Measurements from ENCODE around the gene GNL1. TPM values are rescaled to one million over a fixed set of nuclear protein-coding genes. Genes with fewer than 3 reads are reported as not detected.
"Not testable (repeated sequence)": the region's sequence is repeated elsewhere in the genome, so short reads cannot be mapped to it uniquely, and the experiment has no call there.

The GNL1 gene
- total RNA-seq, 2 experiments from 2014 or later = 94.0 to 95.8 TPM

- intact Hi-C loops (cut with micrococcal nuclease) = loop anchor here (1.0 to 5.0 kb wide), 4 partner anchors 21 to 283 kb away; partner anchors contain the start of gene HLA-E
- peak overlapping the region; percentile 94 for H3K27ac Mint-ChIP-seq
- peak; percentile 81 for DNase-seq
- POLR2A ChIA-PET = interaction anchor here (0.6 to 4.5 kb wide), 14 partner anchors 11 to 203 kb away, joined by 3 to 50 read pairs (median 4); partner anchors contain the start of genes GNL1, HLA-E and TRIM39
- H3K4me3 Mint-ChIP-seq = peak overlapping the region; percentile 17
- not testable (repeated sequence) for H3K27me3 Mint-ChIP-seq, H3K36me3 Mint-ChIP-seq
- CTCF ChIA-PET = interaction anchor here (0.8 to 5.1 kb wide), 12 partner anchors 14 to 89 kb away, joined by 3 to 137 read pairs (median 8); partner anchors contain the start of gene MRPS18B
- H3K4me1 Mint-ChIP-seq (ENCODE audit: low read depth) = peaks cover 75% of the 10 kb centered on the region
- H3K9me3 Mint-ChIP-seq = peaks cover 13% of the 10 kb centered on the region
Observed at GRCh38 chr6:30529349-30529875, 26.9 kb downstream of the GNL1 start.

- H3K4me3 Mint-ChIP-seq, H3K27me3 Mint-ChIP-seq, POLR2A ChIA-PET: not testable (repeated sequence)
- peaks cover 76% of the 10 kb centered on the region for H3K4me1 Mint-ChIP-seq (ENCODE audit: low read depth)
- H3K27ac Mint-ChIP-seq = peak overlapping the region; percentile 67
- DNase-seq = peak; percentile 4
- H3K36me3 Mint-ChIP-seq = peaks cover 13% of the 10 kb centered on the region
- intact Hi-C loops (cut with micrococcal nuclease) = loop anchor here (5.0 kb wide), 1 partner anchor 286 kb away; no protein-coding TSS in a partner anchor
- H3K9me3 Mint-ChIP-seq = peaks cover 22% of the 10 kb centered on the region
- CTCF ChIA-PET = interaction anchor here (0.7 to 2.1 kb wide), 4 partner anchors 18 to 44 kb away, joined by 3 to 9 read pairs (median 8); no protein-coding TSS in a partner anchor
Observed at GRCh38 chr6:30526444-30526843, 29.8 kb downstream of the GNL1 start.

- intact Hi-C loops (cut with micrococcal nuclease); H3K4me3 Mint-ChIP-seq; H3K27me3 Mint-ChIP-seq: not testable (repeated sequence)
- POLR2A ChIA-PET = interaction anchor here (0.8 to 1.5 kb wide), 4 partner anchors 8 to 29 kb away, joined by 3 read pairs; no protein-coding TSS in a partner anchor
- H3K27ac Mint-ChIP-seq = peak overlapping the region; percentile 71
- peaks cover 71% of the 10 kb centered on the region for H3K4me1 Mint-ChIP-seq (ENCODE audit: low read depth)
- H3K9me3 Mint-ChIP-seq = peaks cover 33% of the 10 kb centered on the region
- CTCF ChIA-PET = interaction anchor here (0.8 to 1.9 kb wide), 4 partner anchors 10 to 38 kb away, joined by 3 to 8 read pairs (median 7); no protein-coding TSS in a partner anchor
- H3K36me3 Mint-ChIP-seq = peaks cover 27% of the 10 kb centered on the region
- DNase-seq = peak; percentile 17
Observed at GRCh38 chr6:30521952-30522351, 34.3 kb downstream of the GNL1 start.

- H3K27me3 Mint-ChIP-seq; H3K4me3 Mint-ChIP-seq; intact Hi-C loops (cut with micrococcal nuclease); H3K27ac Mint-ChIP-seq: not testable (repeated sequence)
- ChIA-PET CTCF (interaction anchor here (1.4 to 1.9 kb wide), 2 partner anchors 11 to 37 kb away, joined by 7 to 8 read pairs; no protein-coding TSS in a partner anchor), POLR2A (interaction anchor here (1.0 to 1.5 kb wide), 2 partner anchors 27 to 28 kb away, joined by 3 read pairs; no protein-coding TSS in a partner anchor)
- peaks cover 67% of the 10 kb centered on the region for H3K4me1 Mint-ChIP-seq (ENCODE audit: low read depth)
- DNase-seq = peak; percentile 14
- H3K9me3 Mint-ChIP-seq = peaks cover 33% of the 10 kb centered on the region
- peaks cover 25% of the 10 kb centered on the region for H3K36me3 Mint-ChIP-seq
Observed at GRCh38 chr6:30521082-30521481, 35.2 kb downstream of the GNL1 start.

DNA sequence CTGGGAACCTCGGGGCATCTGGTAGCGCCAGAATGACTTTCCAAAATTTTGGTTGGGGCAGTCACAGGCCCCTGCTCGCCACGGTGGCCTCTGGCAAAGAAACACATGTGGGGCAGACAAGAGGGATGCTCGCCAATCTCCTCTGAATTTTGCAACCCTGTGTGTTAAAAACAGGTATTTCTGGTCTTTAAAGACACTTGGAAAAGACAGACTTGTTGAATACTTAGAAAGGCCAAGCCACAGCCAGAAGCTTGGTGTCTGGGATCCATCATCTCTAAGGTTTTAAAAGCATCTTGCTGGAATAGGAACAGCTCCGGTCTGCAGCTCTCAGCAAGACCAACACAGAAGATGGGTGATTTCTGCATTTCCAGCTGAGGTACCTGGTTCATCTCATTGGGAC is 35.8 kb downstream of the GNL1 start:
- Mint-ChIP-seq H3K36me3 (peaks cover 23% of the 10 kb centered on the region), H3K4me3 (no peak overlapping the region), H3K4me1 (ENCODE audit: low read depth) (peaks cover 67% of the 10 kb centered on the region), H3K27me3 (no peaks in the 10 kb centered on the region), H3K9me3 (peaks cover 28% of the 10 kb centered on the region), H3K27ac (peak overlapping the region; percentile 48)
- POLR2A ChIA-PET = no interaction called here
- peak; percentile 4 for DNase-seq
- intact Hi-C loops (cut with micrococcal nuclease) = no loop called here
- CTCF ChIA-PET = interaction anchor here (1.4 to 1.9 kb wide), 2 partner anchors 12 to 37 kb away, joined by 7 to 8 read pairs; no protein-coding TSS in a partner anchor

DNA sequence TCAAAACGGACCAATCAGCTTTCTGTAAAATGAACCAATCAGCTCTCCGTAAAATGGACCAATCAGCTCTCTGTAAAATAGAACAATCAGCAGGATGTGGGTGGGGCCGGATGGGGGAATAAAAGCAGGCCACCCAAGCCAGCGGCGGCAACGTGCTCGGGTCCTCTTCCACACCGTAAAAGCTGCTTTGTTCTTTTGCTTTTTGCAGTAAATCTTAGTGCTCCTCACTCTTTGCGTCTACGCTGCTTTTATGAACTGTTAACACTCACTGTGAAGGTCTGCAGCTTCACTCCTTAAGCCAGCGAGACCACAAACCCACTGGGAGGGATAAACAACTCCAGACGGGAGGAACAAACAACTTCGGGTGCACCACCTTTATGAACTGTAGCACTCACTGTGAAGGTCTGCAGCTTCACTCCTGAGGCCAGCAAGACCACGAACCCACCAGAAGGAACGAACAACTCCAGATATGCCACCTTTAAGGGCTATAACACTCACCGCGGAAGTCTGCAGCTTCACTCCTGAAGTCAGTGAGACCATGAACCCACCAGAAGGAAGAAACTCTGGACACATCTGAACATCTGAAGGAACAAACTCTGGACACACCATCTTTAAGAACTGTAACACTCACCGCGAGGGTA is 37.7 kb downstream of the GNL1 start:
- Mint-ChIP-seq H3K36me3 (peaks cover 20% of the 10 kb centered on the region), H3K4me1 (ENCODE audit: low read depth) (peaks cover 69% of the 10 kb centered on the region), H3K4me3 (peak overlapping the region; percentile 32), H3K27ac (peak overlapping the region; percentile 71), H3K9me3 (peaks cover 22% of the 10 kb centered on the region)
- peak; percentile 65 for DNase-seq
- POLR2A ChIA-PET = interaction anchor here (0.9 to 1.3 kb wide), 5 partner anchors 9 to 28 kb away, joined by 3 to 6 read pairs (median 5); no protein-coding TSS in a partner anchor
- CTCF ChIA-PET = interaction anchor here (1.1 to 3.9 kb wide), 6 partner anchors 9 to 25 kb away, joined by 4 to 15 read pairs (median 4); no protein-coding TSS in a partner anchor
- H3K27me3 Mint-ChIP-seq; intact Hi-C loops (cut with micrococcal nuclease): not testable (repeated sequence)

DNA sequence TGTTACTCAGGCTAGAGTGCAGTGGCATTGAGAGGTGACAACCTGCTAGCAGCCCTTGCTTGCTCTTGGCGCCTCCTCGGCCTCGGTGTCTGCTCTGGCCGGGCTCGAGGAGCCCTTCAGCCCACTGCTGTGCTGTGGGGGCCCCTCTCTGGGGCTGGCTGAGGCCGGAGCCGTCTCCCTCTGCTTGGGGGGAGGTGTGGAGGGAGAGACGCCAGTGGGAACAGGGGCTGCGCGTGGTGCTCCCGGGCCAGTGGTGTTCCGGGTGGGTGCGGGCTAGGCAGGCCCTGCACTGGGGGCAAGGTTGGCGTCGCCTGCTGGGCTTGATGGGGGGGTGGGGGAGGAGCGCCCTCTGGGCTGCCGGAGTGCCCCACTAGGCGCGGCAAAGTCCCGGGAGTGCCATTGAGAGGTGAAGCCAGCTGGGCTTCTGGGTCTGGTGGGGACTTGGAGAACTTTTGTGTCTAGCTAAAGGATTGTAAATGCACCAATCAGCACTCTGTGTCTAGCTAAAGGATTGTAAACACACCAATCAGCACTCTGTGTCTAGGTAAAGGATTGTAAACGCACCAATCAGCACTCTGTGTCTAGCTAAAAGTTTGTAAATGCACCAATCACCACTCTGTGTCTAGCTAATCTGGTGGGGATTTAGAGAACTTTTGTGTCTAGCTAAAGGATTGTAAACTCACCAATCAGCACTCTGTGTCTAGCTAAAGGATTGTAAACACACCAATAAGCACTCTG is 38.4 kb downstream of the GNL1 start:
- H3K27me3 Mint-ChIP-seq; intact Hi-C loops (cut with micrococcal nuclease); H3K4me3 Mint-ChIP-seq: not testable (repeated sequence)
- Mint-ChIP-seq H3K9me3 (peaks cover 18% of the 10 kb centered on the region), H3K4me1 (ENCODE audit: low read depth) (peaks cover 66% of the 10 kb centered on the region), H3K27ac (peak overlapping the region; percentile 98), H3K36me3 (peaks cover 17% of the 10 kb centered on the region)
- ChIA-PET CTCF (interaction anchor here (1.1 to 3.9 kb wide), 6 partner anchors 10 to 26 kb away, joined by 4 to 15 read pairs (median 4); no protein-coding TSS in a partner anchor), POLR2A (interaction anchor here (0.9 to 1.3 kb wide), 5 partner anchors 10 to 28 kb away, joined by 3 to 6 read pairs (median 5); no protein-coding TSS in a partner anchor)
- peak; percentile 8 for DNase-seq

DNA sequence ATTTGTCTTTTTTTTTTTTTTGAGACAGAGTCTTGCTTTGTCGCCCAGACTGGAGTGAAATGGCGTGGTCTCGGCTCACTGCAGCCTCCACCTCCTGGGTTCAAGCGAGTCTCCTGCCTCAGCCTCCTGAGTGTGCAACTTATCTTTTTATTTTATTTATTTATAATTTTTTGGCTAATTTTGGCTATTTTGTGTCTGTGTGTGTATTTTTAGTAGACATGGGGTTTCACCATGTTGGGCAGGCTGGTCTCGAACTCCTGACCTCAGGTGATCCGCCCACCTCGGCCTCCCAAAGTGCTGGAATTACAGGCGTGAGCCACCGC is 39.6 kb downstream of the GNL1 start:
- H3K9me3 Mint-ChIP-seq = peaks cover 13% of the 10 kb centered on the region
- CTCF ChIA-PET = interaction anchor here (0.6 to 3.9 kb wide), 5 partner anchors 9 to 80 kb away, joined by 3 to 15 read pairs (median 4); no protein-coding TSS in a partner anchor
- POLR2A ChIA-PET = interaction anchor here (0.7 to 2.0 kb wide), 5 partner anchors 12 to 891 kb away, joined by 3 to 21 read pairs (median 5); no protein-coding TSS in a partner anchor
- H3K36me3 Mint-ChIP-seq = peaks cover 14% of the 10 kb centered on the region
- intact Hi-C loops (cut with micrococcal nuclease) = loop anchor here (1.0 kb wide), 5 partner anchors 8 to 40 kb away; partner anchors contain the start of genes GNL1 and HLA-E
- DNase-seq, H3K27me3 Mint-ChIP-seq: not testable (repeated sequence)
- peaks cover 60% of the 10 kb centered on the region for H3K4me1 Mint-ChIP-seq (ENCODE audit: low read depth)
- peak overlapping the region; percentile 78 for H3K4me3 Mint-ChIP-seq
- peak overlapping the region; percentile 98 for H3K27ac Mint-ChIP-seq

DNA sequence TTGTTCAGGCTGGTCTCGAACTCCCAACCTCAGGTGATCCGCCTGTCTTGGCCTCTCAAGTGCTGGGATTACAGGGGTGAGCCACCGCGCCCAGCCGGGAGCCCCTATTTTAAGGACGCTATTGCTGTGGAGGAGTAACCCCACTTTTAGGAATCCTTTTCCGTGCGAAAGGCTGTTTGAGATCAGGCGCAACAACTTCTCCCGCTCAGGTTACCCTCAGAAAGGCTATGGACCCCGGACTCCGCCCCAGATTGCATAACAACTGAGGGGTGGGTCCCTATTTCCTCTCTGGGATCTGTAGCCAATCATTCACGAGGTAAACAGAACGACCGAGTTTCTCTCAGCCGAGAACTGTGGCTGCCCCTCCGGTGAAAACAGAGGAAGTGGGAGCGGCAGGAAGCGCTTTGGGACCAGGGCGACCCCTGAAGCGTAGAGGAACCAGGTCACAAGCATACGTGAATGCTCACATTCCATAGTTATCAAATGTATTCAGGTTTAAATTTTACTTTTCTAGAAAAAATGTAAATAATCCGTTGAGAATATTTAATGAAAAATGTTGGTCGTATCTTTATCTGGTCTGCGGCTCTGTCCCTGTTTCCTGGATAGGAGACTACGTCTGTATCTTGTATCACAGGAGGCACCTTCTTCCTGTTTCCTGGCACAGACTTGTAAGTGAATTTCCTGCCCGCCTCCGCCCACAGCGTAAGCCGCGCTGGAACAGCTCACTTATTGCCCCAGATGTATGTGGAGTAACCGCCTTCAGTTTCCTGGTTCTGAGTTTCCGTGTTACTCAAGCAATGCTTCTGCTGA is 40.1 kb downstream of the GNL1 start:
- POLR2A ChIA-PET = interaction anchor here (0.7 to 2.0 kb wide), 6 partner anchors 13 to 892 kb away, joined by 3 to 21 read pairs (median 4); no protein-coding TSS in a partner anchor
- CTCF ChIA-PET = interaction anchor here (0.6 to 3.9 kb wide), 7 partner anchors 9 to 81 kb away, joined by 3 to 15 read pairs (median 4); no protein-coding TSS in a partner anchor
- H3K4me1 Mint-ChIP-seq (ENCODE audit: low read depth) = peaks cover 59% of the 10 kb centered on the region
- intact Hi-C loops (cut with micrococcal nuclease) = loop anchor here (1.0 kb wide), 5 partner anchors 8 to 40 kb away; partner anchors contain the start of genes GNL1 and HLA-E
- peak; percentile 97 for DNase-seq
- H3K27ac Mint-ChIP-seq = peak overlapping the region; percentile 98
- H3K9me3 Mint-ChIP-seq = peaks cover 13% of the 10 kb centered on the region
- H3K27me3 Mint-ChIP-seq = no peaks in the 10 kb centered on the region
- H3K4me3 Mint-ChIP-seq = peak overlapping the region; percentile 78
- peaks cover 14% of the 10 kb centered on the region for H3K36me3 Mint-ChIP-seq

- H3K9me3 Mint-ChIP-seq = peaks cover 11% of the 10 kb centered on the region
- peak overlapping the region; percentile 98 for H3K27ac Mint-ChIP-seq
- peaks cover 61% of the 10 kb centered on the region for H3K4me1 Mint-ChIP-seq (ENCODE audit: low read depth)
- POLR2A ChIA-PET = interaction anchor here (1.2 to 2.0 kb wide), 2 partner anchors 14 to 22 kb away, joined by 3 to 21 read pairs; no protein-coding TSS in a partner anchor
- no peaks in the 10 kb centered on the region for H3K27me3 Mint-ChIP-seq
- H3K36me3 Mint-ChIP-seq = peaks cover 10% of the 10 kb centered on the region
- intact Hi-C loops (cut with micrococcal nuclease) = no loop called here
- CTCF ChIA-PET = interaction anchor here (1.3 to 3.9 kb wide), 2 partner anchors 14 to 29 kb away, joined by 4 to 15 read pairs; no protein-coding TSS in a partner anchor
- H3K4me3 Mint-ChIP-seq = peak overlapping the region; percentile 78
- DNase-seq = peak; percentile 8
Observed at GRCh38 chr6:30515106-30515505, 41.2 kb downstream of the GNL1 start.
